Measurements from ENCODE around the gene IFNGR1. TPM values are rescaled to one million over a fixed set of nuclear protein-coding genes. Genes with fewer than 3 reads are reported as not detected.
A peak's percentile ranks its signal among the peaks of the same experiment; 100 is the strongest.

Gene IFNGR1
- total and polyA plus RNA-seq, 2 of the 13 experiments (the other 11 are each of a cell fraction or from before 2014, with no cell fraction given): 82.8 to 87.8 TPM

GRCh38 chr6:137218917-137219663, at the start of gene IFNGR1 (continued):
- TF ChIP-seq HIC2 (CRISPR knock-in tag; IDR thresholded peaks at IDR 0.05; ENCODE audit: low read depth): no peak
- no peak for TF ChIP-seq ATF6 (CRISPR knock-in tag; conservative IDR thresholded peaks at IDR 0.05)
- TF ChIP-seq SP5 (CRISPR knock-in tag; IDR thresholded peaks at IDR 0.05; ENCODE audit: borderline replicate concordance, low read depth): peak; percentile 84
- TF ChIP-seq KDM6A (CRISPR knock-in tag; IDR thresholded peaks at IDR 0.05; ENCODE audit: low read depth): peak; percentile 87
- peak; percentile 61 for TF ChIP-seq ZNF143 (CRISPR knock-in tag; IDR thresholded peaks at IDR 0.05)
- peak; percentile 39; the same call in 1 of the 2 replicates for TF ChIP-seq EED (CRISPR knock-in tag; IDR thresholded peaks at IDR 0.05)
- peak; percentile 94 for TF ChIP-seq SP4 (CRISPR knock-in tag; IDR thresholded peaks at IDR 0.05)
- TF ChIP-seq NFKB2 (CRISPR knock-in tag; IDR thresholded peaks at IDR 0.05; ENCODE audit: borderline replicate concordance): peak; percentile 98; the same call in 1 of the 2 replicates
- TF ChIP-seq SIX4 (CRISPR knock-in tag; IDR thresholded peaks at IDR 0.05): peak; percentile 55
- TF ChIP-seq ZNF326 (CRISPR knock-in tag; IDR thresholded peaks at IDR 0.05; ENCODE audit: borderline replicate concordance): 0 out of 2 replicates have a peak, but pooled peaks have one; percentile 62
- peak; percentile 70 for TF ChIP-seq ZBTB2 (CRISPR knock-in tag; IDR thresholded peaks at IDR 0.05; ENCODE audit: low read depth)
- TF ChIP-seq KDM2A (CRISPR knock-in tag; IDR thresholded peaks at IDR 0.05; ENCODE audit: borderline replicate concordance, low read depth): peak; percentile 85; the same call in 1 of the 2 replicates
- no peak; the same call in 1 of the 2 replicates for TF ChIP-seq ZNF646 (CRISPR knock-in tag; IDR thresholded peaks at IDR 0.05)
- peak; percentile 76 for TF ChIP-seq ZSCAN31 (CRISPR knock-in tag; IDR thresholded peaks at IDR 0.05; ENCODE audit: low read depth)
- no peak for TF ChIP-seq ZC3H4 (CRISPR knock-in tag; IDR thresholded peaks at IDR 0.05; ENCODE audit: borderline replicate concordance)
- TF ChIP-seq ZNF580 (CRISPR knock-in tag; IDR thresholded peaks at IDR 0.05; ENCODE audit: borderline replicate concordance, low read depth): peak; percentile 98
- TF ChIP-seq KLF15 (CRISPR knock-in tag; IDR thresholded peaks at IDR 0.05; ENCODE audit: borderline replicate concordance): peak; percentile 79; the same call in 1 of the 2 replicates

Measured in HepG2 (cell line).